RWPE1 (cell line): ENCODE data around the gene RPL38.

Experiments used
- CTCF ChIA-PET: fragments of 350-600 bp; sonication (Branson Sonifier 250); formaldehyde crosslinking; extraction: SDS; loops from one replicate; lab custom pipeline; 2021; lab: Yijun Ruan, JAX
- POLR2A ChIA-PET: fragments of 400-600 bp; formaldehyde crosslinking; extraction: SDS; loops from one replicate; lab custom pipeline; 2020; ENCODE audit warnings: antibody characterized with exemption; ENCODE audit not compliant: low non-redundant PET; lab: Yijun Ruan, JAX
- DNase-seq: peaks from one replicate; pipeline ENCODE4 v3.0.0; 2012; ENCODE audit warnings: low spot score
- H3K27ac ChIP-seq: fragments of 450-650 bp; 2 replicates; pipeline ENCODE4 v1.5.1; 2017
- TF ChIP-seq, protein P1 (sequence below): fragments of 450-650 bp; conservative IDR thresholded peaks from 2 replicates; pipeline ENCODE4 v1.5.1; 2017; ENCODE audit warnings: low read depth, mild to moderate bottlenecking

The RPL38 gene

DNA sequence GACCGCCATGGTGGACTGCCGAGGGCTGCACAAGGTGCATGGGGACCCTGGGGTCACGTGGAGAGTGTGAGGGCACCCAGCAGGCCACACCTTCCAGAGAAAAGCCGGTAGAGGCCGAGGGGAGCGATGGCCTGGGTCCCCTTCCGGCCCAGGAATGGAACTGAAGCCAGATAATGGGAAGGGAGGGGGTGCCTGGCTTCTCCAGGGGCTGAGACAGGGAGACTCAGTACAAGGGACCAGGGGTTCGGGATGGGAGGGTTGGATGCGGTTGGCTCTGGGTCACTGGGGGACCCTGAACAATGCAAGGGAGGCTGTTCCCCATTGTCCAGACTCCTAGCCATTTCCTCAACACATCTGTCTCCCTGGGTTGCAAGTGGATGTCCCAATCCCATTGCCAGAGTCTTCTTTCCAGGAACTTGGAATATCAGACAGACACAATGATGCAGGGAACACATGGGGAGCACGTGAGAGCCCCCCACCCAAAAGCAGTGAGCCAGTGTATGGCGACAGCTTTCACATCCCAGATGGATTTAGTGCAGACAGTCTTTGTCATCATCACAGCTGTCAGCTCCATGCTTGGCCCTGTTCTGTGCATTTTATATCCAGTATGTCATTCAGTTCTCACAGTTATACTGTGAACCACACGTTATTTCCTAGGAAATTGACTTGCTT, 47.0 kb downstream of the RPL38 start:
- ChIA-PET CTCF (no interaction called here), POLR2A (no interaction called here)
- no peak overlapping the region for H3K27ac ChIP-seq
- TF ChIP-seq, protein P1, sequence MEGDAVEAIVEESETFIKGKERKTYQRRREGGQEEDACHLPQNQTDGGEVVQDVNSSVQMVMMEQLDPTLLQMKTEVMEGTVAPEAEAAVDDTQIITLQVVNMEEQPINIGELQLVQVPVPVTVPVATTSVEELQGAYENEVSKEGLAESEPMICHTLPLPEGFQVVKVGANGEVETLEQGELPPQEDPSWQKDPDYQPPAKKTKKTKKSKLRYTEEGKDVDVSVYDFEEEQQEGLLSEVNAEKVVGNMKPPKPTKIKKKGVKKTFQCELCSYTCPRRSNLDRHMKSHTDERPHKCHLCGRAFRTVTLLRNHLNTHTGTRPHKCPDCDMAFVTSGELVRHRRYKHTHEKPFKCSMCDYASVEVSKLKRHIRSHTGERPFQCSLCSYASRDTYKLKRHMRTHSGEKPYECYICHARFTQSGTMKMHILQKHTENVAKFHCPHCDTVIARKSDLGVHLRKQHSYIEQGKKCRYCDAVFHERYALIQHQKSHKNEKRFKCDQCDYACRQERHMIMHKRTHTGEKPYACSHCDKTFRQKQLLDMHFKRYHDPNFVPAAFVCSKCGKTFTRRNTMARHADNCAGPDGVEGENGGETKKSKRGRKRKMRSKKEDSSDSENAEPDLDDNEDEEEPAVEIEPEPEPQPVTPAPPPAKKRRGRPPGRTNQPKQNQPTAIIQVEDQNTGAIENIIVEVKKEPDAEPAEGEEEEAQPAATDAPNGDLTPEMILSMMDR: no peak
- no peak for DNase-seq

- TF ChIP-seq, protein P1: no peak
- POLR2A ChIA-PET: no interaction called here
- CTCF ChIA-PET: interaction anchor here (0.6 to 0.7 kb wide), 2 partner anchors 10 to 77 kb away, joined by 3 to 6 read pairs; no protein-coding TSS in a partner anchor
Observed at GRCh38 chr17:74251051-74251450, 47.6 kb downstream of the RPL38 start.

DNA sequence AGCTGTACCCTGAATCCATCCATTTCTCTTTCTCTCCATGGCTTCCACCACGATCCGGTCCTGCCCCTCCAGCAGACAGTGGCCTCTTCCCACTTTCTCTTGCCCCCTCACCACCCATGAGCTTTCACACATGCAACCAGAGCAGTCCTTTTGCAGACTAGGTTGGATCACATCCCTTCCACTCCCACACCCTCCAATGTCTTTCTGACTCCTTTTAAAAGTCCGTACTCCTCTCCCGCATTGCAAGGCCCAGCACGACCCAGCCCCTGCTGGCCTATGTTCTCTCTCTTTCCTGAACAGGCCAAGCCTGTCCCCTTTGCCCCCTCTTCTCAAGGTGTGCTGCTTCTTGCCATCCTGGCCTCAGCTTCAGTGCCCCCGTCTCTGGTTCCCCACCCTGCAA, 48.1 kb downstream of the RPL38 start:
- CTCF ChIA-PET: interaction anchor here (0.6 to 0.7 kb wide), 2 partner anchors 10 to 77 kb away, joined by 3 to 6 read pairs; no protein-coding TSS in a partner anchor
- no peak for DNase-seq
- no peak overlapping the region for H3K27ac ChIP-seq
- POLR2A ChIA-PET: no interaction called here
- TF ChIP-seq, protein P1: no peak

More at GRCh38 chr17:74251051-74251450, 47.6 kb downstream of the RPL38 start:
- H3K27ac ChIP-seq: no peak overlapping the region
- no peak for DNase-seq

- POLR2A ChIA-PET: no interaction called here
- CTCF ChIA-PET: interaction anchor here (0.6 kb wide), 1 partner anchor 21 kb away, joined by 4 read pairs; no protein-coding TSS in a partner anchor
- DNase-seq: no peak
- no peak overlapping the region for H3K27ac ChIP-seq
- TF ChIP-seq, protein P1: no peak
Observed at GRCh38 chr17:74252211-74252610, 48.7 kb downstream of the RPL38 start.

- CTCF ChIA-PET: no interaction called here
- TF ChIP-seq, protein P1: no peak
- no peak overlapping the region for H3K27ac ChIP-seq
- no peak for DNase-seq
- POLR2A ChIA-PET: no interaction called here
Observed at GRCh38 chr17:74253036-74253435, 49.6 kb downstream of the RPL38 start.

GRCh38 chr17:74257311-74257710, 53.8 kb downstream of the RPL38 start:
- no peak overlapping the region for H3K27ac ChIP-seq
- POLR2A ChIA-PET: no interaction called here
- CTCF ChIA-PET: interaction anchor here (0.6 kb wide), 1 partner anchor 18 kb away, joined by 3 read pairs; no protein-coding TSS in a partner anchor
- TF ChIP-seq, protein P1: no peak
- no peak for DNase-seq
